ENCODE measurements around the gene COCH. TPM values are rescaled to one million over a fixed set of nuclear protein-coding genes. Genes with fewer than 3 reads are reported as not detected.

The COCH gene
- total RNA-seq, 4 donors from 2014 or later, result 1.9 to 5.4 (median 3.7) TPM

DNA sequence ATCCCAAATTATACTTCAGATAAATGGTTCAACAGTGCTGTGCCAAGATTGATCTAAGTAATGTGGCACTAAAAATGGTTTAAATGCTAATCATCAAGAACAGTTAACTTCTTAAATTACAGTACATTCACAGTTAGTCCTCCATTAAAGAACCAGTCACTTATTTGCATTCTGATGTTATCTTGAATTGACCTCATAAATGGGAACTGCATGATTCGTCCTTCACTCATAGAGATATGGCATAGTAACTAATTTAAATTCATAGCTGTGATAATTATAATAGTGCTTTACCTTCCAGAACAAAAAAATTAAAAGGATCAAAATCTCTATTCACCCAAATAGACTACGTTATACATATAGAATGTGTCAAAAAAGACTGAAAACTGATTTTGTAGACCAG, 61.1 kb downstream of the COCH start:
- TF ChIP-seq, protein P1, sequence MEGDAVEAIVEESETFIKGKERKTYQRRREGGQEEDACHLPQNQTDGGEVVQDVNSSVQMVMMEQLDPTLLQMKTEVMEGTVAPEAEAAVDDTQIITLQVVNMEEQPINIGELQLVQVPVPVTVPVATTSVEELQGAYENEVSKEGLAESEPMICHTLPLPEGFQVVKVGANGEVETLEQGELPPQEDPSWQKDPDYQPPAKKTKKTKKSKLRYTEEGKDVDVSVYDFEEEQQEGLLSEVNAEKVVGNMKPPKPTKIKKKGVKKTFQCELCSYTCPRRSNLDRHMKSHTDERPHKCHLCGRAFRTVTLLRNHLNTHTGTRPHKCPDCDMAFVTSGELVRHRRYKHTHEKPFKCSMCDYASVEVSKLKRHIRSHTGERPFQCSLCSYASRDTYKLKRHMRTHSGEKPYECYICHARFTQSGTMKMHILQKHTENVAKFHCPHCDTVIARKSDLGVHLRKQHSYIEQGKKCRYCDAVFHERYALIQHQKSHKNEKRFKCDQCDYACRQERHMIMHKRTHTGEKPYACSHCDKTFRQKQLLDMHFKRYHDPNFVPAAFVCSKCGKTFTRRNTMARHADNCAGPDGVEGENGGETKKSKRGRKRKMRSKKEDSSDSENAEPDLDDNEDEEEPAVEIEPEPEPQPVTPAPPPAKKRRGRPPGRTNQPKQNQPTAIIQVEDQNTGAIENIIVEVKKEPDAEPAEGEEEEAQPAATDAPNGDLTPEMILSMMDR (IDR thresholded peaks at IDR 0.05; ENCODE audit: low read depth), result no peak

DNA sequence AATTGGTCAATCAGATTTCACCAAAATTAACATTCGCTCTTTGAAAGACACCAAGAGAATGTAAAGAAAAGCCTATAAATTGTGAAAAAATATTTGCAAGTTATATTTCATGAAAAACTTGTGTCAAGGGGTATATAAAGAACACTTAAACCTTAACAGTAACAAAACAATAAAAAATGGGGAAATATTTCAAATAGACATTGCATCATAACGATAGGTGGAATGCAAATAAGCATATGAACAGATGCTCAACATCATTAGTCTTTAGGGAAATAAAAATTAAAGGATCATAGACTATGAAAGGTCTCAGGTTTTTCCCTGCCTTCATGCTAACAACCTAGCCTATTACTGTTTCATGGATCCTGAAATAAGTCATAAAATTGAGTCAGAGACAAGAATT, 64.3 kb downstream of the COCH start:
- TF ChIP-seq, protein P1 (IDR thresholded peaks at IDR 0.05; ENCODE audit: low read depth), result no peak

Other genes starting within 250 kb of the COCH start
- 1 to 10 TPM; 3.9 to 10.0 (median 7.0) TPM for gene AP4S1, start 151.1 kb downstream of the COCH start, total RNA-seq
- gene STRN3, start 151.8 kb downstream of the COCH start, total RNA-seq, result 10 to 100 TPM; 34.8 to 52.6 (median 42.4) TPM

Data from subcutaneous adipose tissue (tissue), 4 donors.